WERI-Rb-1 (cell line): ENCODE data around the gene PCYOX1L.

Source experiments
- DNase-seq: peaks from one replicate; pipeline ENCODE4 v3.0.0-alpha.2; 2020
- H3K27ac ChIP-seq: fragments of 250-450 bp; sonication (Bioruptor Pico); 2 replicates; pipeline ENCODE4 v1.5.1; 2020; ENCODE audit warnings: mild to moderate bottlenecking, moderate library complexity
- H3K27me3 ChIP-seq: fragments of 250-450 bp; sonication (Bioruptor Pico); 2 replicates; pipeline ENCODE4 v1.5.1; 2021; ENCODE audit warnings: mild to moderate bottlenecking, low read depth, moderate library complexity; ENCODE audit not compliant: insufficient read depth, severe bottlenecking
- H3K36me3 ChIP-seq: fragments of 250-450 bp; sonication (Bioruptor Pico); 2 replicates; pipeline ENCODE4 v1.5.1; 2020; ENCODE audit warnings: mild to moderate bottlenecking, moderate library complexity
- H3K4me3 ChIP-seq: 2 replicates; pipeline ENCODE4 v1.5.1; 2011; ENCODE audit warnings: low read depth, mild to moderate bottlenecking, control low read depth, low read length
- H3K9me3 ChIP-seq: fragments of 250-450 bp; sonication (Bioruptor Pico); 2 replicates; pipeline ENCODE4 v1.5.1; 2021; ENCODE audit warnings: mild to moderate bottlenecking, moderate library complexity; ENCODE audit not compliant: severe bottlenecking
- TF ChIP-seq, protein P1 (sequence below): IDR thresholded peaks from 2 replicates; pipeline ENCODE4 v1.5.1; 2011; ENCODE audit warnings: low read depth, mild to moderate bottlenecking, control low read depth, inconsistent platforms, low read length

PCYOX1L gene, protein sequence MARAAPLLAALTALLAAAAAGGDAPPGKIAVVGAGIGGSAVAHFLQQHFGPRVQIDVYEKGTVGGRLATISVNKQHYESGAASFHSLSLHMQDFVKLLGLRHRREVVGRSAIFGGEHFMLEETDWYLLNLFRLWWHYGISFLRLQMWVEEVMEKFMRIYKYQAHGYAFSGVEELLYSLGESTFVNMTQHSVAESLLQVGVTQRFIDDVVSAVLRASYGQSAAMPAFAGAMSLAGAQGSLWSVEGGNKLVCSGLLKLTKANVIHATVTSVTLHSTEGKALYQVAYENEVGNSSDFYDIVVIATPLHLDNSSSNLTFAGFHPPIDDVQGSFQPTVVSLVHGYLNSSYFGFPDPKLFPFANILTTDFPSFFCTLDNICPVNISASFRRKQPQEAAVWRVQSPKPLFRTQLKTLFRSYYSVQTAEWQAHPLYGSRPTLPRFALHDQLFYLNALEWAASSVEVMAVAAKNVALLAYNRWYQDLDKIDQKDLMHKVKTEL

DNA sequence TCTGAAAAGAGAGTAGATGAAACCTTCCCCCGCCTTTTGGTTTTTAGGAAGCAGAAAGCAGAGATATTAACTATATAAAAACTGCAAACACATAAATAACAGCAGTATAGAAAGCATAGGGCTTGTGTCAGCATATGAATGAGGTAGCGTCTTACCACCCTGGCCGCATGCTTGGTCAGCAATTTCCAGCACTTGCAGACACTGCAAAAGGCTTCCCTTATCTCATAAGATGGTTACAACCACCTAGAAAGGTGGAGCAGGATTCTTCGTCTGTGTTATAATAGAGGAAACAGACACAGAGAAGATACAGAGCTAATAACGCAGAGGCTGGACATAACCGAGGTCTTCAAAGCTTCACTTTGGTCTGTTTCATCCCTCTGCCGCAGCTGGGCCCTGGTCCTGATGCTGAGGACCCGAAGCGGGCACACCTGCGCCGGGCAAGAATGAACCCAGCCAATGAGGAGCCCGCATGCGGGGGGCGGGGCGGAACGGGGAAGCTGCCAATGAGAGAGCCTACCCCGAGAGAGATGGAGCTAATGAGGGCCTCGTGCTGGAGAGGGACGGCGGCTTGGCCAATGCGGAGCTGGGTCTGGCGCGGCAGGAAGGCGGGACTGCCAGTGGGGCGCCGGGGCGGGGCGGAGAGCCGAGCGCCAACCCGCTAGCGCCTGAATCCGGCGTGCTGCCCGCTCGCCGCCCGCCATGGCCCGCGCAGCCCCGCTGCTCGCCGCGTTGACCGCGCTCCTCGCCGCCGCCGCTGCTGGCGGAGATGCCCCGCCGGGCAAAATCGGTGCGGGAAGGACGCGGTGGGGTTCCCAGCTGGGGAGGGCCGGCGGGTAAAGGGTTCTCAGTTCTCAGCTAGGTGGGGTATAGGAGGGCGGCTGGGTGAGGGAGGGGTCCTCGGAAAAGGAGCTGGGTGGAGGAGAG, at the start of gene PCYOX1L:
Gene PCYOX1L (plus strand): TSS at position 677 of the 924 bp plus-strand sequence. CDS start 23 bp downstream, at position 700.
- Histone ChIP-seq H3K9me3 (no peaks in the 10 kb centered on the region), H3K36me3 (peaks cover 13% of the 10 kb centered on the region), H3K27me3 (no peaks in the 10 kb centered on the region), H3K27ac (peak within 1 kb of the TSS; percentile 83), H3K4me3 (peak within 1 kb of the TSS; percentile 83)
- peak; percentile 96 for DNase-seq
- TF ChIP-seq, protein P1, sequence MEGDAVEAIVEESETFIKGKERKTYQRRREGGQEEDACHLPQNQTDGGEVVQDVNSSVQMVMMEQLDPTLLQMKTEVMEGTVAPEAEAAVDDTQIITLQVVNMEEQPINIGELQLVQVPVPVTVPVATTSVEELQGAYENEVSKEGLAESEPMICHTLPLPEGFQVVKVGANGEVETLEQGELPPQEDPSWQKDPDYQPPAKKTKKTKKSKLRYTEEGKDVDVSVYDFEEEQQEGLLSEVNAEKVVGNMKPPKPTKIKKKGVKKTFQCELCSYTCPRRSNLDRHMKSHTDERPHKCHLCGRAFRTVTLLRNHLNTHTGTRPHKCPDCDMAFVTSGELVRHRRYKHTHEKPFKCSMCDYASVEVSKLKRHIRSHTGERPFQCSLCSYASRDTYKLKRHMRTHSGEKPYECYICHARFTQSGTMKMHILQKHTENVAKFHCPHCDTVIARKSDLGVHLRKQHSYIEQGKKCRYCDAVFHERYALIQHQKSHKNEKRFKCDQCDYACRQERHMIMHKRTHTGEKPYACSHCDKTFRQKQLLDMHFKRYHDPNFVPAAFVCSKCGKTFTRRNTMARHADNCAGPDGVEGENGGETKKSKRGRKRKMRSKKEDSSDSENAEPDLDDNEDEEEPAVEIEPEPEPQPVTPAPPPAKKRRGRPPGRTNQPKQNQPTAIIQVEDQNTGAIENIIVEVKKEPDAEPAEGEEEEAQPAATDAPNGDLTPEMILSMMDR: no peak

GRCh38 chr5:149309354-149309753, 48.5 kb upstream of the PCYOX1L start:
- H3K27ac ChIP-seq: no peak overlapping the region
- H3K4me3 ChIP-seq: no peak overlapping the region
- no peaks in the 10 kb centered on the region for H3K36me3 ChIP-seq
- peaks cover 18% of the 10 kb centered on the region for H3K27me3 ChIP-seq
- TF ChIP-seq, protein P1: no peak
- DNase-seq: no peak
- H3K9me3 ChIP-seq: no peaks in the 10 kb centered on the region

DNA sequence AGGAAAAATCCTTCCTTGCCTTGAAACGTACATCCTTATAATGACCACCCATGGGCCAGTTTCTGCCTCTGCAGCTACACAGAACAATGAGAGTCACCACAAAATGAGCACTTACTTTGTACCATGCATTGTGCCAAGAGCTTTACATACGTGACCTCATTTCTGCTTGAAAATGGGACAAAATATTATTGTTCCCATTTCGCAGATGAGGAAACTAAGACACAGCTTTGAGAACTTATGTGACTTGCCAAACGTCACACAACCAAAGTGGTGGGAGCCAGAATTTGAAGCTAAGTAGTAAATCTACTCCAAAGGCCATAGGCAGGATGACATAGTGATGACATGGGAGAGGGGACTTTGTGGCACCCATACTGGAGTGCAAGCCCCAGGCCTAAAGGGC, 47.4 kb upstream of the PCYOX1L start:
- no peaks in the 10 kb centered on the region for H3K36me3 ChIP-seq
- no peak for DNase-seq
- no peak overlapping the region for H3K27ac ChIP-seq
- no peaks in the 10 kb centered on the region for H3K9me3 ChIP-seq
- TF ChIP-seq, protein P1: no peak
- H3K4me3 ChIP-seq: no peak overlapping the region
- H3K27me3 ChIP-seq: peaks cover 18% of the 10 kb centered on the region

GRCh38 chr5:149310947-149311658, 46.7 kb upstream of the PCYOX1L start:
- Histone ChIP-seq H3K4me3 (no peak overlapping the region), H3K27me3 (peaks cover 18% of the 10 kb centered on the region), H3K27ac (peak overlapping the region; percentile 56), H3K36me3 (no peaks in the 10 kb centered on the region), H3K9me3 (no peaks in the 10 kb centered on the region)
- peak; percentile 87 for DNase-seq
- TF ChIP-seq, protein P1: no peak

- H3K4me3 ChIP-seq: no peak overlapping the region
- no peak overlapping the region for H3K27ac ChIP-seq
- TF ChIP-seq, protein P1: no peak
- DNase-seq: no peak
- H3K27me3 ChIP-seq: peaks cover 18% of the 10 kb centered on the region
- H3K36me3 ChIP-seq: no peaks in the 10 kb centered on the region
- H3K9me3 ChIP-seq: no peaks in the 10 kb centered on the region
Observed at GRCh38 chr5:149313151-149313841, 44.5 kb upstream of the PCYOX1L start.
